Stimulated activated CD8-positive, alpha-beta memory T cell treated with anti-CD3 and anti-CD28 coated beads, Interleukin-12 subunit alpha, Interleukin-12 subunit beta, amount 100 ng/mL, for 1 hour (primary cell): ENCODE measurements around the gene MERTK.

Experiments used
- DNase-seq: peaks from one replicate; pipeline ENCODE4 v3.0.0-alpha.2; 2020; ENCODE audit warnings: low read depth

The MERTK gene

DNA sequence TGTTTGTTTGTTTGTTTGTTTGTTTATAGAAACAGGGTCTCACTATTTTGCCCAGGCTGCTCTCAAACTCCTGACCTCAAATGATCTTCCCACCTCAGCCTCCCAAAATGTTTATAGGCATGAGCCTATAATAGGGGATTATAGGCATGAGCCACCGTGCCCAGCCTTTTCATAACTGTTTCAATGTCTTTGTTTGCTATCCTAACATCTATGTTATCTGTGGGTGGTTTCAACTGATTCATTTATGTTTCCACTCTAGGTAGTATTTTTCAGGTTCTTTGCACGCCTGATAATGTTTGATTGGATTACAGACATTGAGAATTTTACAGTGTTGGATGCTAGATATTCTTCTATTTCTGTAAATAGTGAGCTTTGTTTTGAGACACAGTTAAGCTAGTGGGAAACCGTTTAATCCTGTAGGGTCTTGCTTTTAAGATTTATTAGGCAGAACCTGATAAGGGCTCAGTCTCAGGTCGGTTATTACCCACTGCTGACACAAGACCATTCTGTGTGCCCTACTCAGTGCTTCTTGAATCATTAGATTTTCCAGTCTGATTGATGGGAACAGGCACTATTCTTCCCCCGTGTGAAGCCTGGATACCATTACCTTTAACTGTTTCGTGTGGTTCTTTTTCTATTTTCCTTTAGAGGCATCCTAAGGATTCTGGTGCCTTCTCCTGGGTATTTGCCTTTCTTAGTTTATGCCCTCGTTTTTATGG lies 80.2 kb downstream of the MERTK start:
- no peak for DNase-seq

DNA sequence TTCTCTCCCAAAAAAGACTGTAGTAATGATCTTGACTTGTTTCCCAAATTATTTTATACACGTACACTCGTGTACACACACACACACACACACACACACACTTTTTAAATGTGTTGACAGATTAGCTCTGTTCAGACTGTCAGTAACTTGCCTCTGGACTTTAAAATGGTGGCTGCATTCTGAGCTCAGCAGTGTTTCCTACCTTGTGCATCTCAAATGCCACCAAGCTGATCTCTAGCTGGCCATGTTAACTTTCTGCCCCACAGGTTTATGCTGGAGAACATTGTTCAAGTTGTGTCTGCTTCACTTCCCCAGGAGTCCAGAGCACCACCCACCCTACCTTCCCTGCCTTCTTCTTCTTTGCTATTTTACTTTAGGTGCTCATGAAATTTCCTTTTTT lies 83.3 kb downstream of the MERTK start:
- DNase-seq: no peak

DNA sequence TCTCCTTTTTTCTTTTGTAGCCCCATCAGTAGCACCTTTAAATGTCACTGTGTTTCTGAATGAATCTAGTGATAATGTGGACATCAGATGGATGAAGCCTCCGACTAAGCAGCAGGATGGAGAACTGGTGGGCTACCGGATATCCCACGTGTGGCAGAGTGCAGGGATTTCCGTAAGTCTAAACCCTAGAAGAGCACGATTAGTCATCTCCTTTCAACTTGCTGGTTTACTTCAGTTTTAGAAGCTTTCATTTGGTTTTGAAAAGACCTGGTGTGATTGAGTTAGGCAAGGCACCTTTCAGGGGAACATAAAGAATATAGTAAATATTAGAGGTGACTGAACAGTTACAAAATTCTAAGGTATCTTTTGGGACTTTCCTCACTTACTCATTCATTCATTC lies 84.4 kb downstream of the MERTK start:
- DNase-seq: no peak

DNA sequence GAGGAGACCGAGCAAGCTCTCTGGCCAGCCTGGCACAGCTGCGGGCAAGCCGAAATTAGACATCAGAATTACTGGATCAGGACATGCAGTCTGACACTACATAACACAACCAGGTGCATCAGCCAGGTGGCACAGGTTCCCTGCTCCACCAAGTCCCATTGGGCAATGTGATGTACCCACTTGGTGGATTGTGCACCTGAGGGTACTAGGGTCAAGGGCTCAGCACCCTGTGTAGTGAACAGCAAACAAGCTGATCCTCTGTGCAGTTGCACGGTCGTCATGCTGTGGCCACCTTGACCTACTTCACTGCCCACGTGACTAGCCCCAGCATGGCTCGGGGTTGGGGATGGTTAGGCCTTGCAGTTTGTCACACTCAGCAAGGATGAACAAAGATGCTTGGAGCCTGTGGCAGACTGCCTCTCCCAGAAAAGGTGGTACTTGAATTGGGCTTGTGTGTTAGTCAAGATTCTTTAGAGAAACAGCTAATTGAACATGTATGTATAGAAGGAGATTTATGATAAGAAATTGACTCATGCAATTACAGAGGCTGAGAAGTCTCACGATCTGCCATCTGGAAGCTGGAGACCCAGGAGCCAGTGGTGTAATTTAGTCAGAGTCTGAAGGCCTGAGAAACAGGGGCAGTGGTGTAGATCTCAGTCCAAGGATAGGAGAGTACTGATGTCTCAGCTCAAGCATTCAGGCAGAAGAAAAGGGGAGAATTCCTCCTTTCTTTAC lies 85.2 kb downstream of the MERTK start:
- DNase-seq: no peak

DNA sequence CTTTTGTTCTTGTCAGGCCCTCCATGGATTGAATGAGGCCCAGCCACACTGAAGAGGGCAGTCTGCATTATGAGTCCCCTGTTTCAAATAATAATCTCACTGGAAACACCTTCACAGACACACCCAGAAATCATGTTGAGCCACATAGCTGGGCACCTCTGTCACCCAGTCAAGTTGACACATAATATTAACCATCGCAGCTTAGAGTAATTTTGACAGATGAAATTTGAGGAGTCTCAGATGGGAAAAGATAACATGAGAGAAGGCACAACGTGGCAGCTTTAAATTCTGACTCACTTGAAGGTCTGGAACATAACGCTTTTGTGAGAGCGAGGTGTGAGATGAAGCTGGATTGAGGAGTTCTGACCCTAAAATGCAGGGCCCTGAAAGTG lies 85.8 kb downstream of the MERTK start:
- no peak for DNase-seq

DNA sequence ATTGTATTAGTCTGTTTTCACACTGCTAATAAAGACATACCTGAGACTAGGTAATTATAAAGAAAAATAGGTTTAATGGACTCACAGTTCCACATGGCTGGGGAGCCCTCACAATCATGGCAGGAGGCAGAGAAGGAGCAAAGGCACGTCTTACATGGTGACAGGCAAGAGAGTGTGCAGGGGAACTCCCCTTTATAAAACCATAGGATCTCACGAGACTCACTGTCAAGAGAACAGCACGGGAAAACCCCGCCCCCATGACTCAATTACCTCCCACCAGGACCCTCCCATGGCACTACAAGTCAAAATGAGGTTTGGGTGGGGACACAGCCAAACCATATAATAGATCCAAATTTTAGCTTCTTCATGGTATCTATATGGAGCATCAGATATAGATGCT lies 87.1 kb downstream of the MERTK start:
- no peak for DNase-seq

DNA sequence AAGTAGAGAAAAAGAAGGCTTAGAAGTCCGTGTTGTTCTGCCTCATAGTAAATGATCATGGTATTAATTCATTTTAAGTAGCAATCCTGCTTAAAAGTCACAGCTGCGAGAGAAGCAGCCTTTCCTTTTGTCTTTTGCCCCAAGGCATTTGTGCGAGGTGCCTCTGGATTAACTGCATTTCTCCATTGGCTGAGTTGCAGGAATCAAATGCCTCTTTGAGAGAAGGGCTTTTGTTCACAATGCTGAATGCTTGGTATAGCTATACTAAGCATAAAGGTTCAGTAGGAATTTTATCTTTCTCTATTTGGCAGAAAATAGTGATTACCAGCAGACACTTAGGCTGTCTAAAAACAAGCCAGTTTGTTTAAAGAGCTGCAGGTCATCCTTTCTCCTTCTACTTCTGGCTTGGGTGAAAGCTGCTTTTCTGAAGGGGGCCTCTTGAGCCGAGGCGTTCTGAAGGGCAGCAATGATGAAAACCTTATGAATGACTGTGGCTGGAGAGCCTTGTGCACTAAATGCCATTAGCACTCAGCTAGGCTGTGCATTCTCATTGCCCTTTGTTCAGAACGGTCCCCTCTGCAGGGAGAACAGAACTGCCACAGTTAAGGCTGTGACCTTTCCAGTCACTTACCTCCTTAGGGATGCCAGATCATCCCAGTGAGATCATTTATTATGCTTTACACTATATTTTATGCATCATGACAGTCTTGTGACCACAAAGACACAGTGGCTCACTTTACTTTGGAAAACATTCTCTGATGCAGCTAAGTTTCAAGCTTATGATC lies 87.9 kb downstream of the MERTK start:
- no peak for DNase-seq

DNA sequence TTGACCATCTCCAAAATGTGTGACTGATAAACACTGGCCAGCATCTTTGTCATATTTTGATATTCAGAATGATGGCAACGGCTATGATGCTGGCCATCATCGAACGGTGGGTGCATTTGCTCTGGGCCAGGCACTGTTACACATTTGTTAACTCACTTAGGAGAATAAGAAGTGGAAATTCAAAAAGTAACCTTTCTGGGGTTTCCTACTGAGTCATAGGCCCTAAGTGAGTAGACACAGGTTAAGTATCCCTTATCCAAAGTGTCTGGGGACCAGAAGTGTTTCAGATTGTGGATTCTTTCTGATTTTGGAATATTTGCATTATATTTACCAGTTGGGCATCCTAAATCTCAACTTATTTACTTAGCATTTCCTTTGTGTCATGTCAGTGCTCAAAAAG lies 92.0 kb downstream of the MERTK start:
- DNase-seq: no peak

DNA sequence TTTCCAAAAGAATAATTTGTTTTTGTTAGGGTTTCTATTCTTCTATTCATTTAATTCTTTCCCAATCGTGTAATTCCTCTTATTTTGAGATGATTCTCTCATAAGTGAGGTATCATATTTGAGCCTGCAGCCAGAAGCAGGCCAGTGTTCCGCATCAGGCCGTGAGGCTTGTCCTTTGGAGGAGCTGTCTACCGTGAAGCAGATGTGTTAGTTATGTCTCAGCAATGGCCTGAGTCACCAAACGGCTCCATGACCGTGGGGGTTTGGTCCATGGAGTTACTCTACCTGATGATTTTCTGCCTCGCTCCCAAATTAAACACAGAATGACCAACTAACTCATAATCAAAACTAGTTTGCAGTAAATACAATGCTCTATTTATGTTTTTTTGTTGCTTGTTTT lies 92.4 kb downstream of the MERTK start:
- no peak for DNase-seq

DNA sequence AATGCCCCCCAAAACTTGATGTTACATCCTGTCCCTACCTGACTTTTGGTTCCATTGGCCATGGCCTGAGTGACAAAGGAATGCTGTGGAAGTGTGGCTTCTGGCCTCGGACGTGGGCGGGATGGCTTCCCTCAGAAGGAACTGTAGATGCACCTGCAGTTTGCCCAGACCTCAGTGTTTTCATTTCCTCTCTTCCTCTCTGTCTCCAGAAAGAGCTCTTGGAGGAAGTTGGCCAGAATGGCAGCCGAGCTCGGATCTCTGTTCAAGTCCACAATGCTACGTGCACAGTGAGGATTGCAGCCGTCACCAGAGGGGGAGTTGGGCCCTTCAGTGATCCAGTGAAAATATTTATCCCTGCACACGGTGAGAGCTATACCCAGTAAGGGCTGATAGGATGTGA lies 95.6 kb downstream of the MERTK start:
- no peak for DNase-seq

DNA sequence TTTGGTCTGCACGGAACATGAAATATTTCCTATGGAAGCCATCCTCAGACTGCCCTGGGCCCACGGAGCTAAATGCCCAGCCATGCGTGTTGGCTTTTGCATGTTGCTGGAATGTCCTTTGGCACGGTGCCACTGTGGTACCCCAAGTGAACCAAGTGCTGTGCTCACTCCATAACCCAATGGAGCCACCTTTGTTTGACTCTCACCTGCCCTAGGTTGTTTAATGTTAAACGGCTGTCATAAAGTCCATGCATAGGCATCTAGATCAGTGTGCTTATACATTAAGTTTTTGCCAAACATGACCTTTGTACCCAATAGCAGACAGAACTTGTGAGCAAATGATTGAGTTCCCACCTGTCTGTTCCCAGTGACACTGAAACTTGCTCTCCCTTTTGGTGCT lies 96.7 kb downstream of the MERTK start:
- DNase-seq: no peak

DNA sequence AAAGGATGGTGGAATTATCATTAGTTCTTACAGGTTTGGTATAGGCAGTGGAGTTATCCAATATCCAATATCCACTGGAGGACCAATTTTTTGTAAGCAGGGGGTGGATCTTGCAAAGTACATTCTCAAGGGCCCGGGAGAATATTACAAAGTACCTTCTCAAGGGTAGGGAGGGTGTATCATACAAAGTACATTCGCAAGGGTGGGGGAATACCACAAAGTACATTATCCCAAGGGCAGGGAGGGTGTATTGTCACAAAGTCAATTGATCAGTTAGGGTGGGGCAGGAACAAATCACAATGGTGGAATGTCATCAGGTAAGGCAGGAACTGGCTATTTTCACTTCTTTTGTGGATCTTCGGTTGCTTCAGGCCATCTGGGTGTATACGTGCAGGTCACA lies 101.4 kb downstream of the MERTK start:
- DNase-seq: no peak

DNA sequence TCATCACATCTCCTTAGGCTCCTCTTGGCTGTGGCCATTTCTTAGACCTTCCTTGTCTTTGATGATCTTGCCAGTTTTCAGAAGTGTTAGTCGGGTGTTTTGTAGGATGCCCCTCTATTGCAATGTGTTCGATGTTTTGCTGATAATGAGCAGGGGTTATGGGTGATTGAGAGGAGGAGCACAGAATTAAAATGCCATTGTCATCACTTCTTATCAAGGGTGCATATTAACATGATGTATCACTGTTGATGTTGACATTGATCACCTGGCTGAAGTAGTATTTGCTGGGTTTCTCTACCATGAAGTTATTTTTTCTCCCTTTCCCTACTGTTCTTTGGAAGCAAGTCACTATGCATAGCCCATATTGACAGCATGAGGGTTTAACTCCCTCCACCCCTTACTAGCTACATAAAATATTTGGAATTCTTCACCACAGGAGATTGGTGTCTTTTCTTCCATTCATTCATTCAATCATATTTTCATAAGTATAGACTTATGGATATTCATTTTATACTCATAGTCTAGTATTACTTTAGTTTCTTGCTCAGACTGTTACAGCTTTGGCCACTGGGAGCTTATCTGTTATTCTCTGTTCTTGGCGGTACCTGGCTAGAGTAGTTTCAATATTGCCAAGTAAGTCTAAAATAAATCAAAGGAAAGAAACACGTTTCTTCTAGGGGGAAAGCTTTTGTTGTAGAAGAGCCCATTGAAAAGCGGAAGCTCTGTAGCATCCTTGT lies 102.2 kb downstream of the MERTK start:
- DNase-seq: no peak

DNA sequence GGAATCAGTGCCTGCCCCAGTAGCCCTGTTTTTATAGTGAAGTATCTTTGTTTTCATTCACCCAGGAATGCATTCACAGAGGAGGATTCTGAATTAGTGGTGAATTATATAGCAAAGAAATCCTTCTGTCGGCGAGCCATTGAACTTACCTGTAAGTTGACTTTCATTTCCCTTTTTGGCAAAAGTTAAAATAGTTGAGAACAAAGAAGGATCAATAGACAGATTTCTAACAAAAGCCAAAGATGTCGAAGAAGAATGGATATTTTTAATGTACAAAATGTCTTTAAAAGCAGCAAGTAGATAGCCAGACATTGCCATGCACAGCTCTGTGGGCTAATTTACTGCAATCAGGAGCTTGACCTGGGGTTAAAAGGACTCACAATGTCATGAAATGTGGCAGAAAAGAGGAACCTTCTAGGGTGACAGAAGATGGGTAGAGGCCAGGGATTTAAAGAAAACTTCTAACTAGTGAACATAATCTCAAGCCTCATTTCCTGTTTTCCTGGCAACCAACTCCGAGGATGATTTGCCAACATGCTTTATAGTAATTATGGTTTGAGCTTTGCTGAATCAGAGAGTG lies 102.8 kb downstream of the MERTK start:
- no peak for DNase-seq

DNA sequence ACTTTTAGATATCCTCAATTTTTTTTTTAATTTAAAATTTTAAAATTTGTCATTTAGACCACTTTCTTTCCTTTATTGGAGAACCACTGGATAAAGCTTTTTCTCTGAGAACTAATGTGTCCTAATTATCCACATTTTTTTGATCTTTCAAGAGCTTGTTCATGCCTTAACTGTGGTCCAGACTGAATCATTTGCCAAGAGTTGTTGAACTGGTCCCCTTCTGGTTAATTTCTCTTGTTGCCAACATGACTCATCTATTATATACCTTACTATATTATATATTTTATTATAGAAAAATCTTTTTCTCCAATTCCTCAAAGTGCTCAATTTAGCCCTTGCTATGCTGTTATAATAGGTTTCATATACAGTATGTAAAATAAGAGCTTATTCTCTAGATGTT lies 103.5 kb downstream of the MERTK start:
- DNase-seq: no peak

DNA sequence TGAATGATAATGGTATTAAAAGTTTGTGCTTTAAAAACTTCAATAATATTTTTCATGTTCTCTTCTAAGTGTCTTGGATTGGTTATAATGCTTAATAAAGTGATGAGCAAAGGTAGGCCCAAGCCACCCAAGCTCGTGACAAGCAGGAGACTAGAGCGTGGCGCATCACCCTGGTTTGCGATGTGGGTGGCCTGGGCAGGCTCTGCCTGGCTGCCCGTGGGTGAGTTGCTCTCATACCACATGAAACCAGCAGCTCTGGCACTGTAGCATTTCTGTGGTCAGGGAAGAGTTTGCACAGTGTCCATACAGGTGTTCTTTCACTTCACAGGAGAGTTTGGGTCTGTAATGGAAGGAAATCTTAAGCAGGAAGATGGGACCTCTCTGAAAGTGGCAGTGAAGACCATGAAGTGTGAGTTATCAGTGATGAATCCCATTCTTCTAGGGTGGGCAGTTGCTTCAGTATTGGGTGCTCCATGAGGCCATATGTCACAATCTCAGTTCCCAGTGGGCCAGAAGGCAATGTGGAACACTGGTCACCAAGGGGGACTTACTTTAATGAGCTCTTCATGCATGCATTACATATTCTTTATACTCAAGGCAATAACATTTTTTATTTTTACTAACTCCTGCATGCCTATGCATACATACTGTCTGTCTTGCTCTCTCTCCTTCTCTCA lies 105.3 kb downstream of the MERTK start:
- no peak for DNase-seq

DNA sequence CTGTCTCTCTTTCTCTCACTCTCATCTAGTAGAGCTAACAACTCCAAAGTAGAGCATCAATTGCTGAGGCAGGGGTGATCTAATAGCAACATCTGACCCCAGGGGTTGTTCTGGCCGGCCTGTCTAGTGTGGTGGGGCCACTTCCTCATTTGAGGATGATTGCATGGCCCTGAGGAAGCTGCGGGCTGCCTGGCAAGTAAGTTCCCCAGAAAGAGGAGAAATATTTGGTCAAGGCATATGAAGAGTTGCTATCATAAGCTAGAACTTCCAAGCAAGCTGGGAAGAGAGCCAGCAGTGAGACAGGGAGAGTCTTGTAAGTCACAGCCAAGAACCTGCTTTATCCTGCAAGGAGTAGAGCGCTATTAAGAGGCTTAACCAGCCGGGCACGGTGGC lies 105.8 kb downstream of the MERTK start:
- no peak for DNase-seq

DNA sequence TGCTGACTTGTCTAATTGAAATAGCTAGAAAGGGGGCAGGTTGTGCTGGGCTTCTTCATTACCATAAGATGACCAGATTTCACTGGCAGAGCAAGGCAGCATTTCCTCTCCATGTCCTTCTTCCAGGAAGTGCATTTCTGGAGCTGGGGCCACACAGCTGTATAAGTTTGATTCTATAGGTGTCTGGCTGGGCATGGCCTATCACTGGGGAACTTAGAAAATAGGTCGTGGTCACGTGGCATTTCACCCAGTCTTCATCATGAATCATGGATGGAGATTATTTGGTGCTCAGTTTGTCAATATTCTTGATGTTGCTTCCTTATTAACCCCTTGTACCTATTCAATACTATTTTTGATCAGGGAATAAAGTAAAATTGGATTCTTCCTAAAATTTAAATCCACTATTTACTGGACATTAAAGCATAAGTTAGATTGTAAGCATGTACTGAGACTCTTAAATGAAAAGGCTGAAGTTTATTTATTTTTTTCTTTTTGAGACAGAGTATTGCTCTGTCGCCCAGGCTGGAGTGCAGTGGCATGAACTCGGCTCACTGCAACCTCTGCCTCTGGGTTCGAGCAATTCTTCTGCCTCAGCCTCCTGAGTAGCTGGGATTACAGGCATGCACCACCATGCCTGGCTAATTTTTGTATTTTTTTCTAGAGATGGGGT lies 107.1 kb downstream of the MERTK start:
- no peak for DNase-seq

DNA sequence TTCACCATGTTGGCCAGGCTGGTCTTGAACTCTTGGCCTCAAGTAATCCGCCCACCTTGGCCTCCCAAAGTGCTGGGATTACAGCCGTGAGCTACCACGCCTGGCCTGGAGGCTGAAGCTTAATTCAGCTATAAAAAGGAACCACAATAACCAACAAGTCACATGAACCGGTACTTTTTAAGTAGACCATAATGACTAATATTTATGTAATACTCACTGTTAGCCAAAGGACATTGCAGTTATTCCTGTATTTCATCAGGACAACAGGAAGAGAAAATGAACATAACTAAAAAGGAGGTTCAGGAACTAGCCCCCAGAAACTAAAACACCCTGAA lies 107.6 kb downstream of the MERTK start:
- DNase-seq: no peak

DNA sequence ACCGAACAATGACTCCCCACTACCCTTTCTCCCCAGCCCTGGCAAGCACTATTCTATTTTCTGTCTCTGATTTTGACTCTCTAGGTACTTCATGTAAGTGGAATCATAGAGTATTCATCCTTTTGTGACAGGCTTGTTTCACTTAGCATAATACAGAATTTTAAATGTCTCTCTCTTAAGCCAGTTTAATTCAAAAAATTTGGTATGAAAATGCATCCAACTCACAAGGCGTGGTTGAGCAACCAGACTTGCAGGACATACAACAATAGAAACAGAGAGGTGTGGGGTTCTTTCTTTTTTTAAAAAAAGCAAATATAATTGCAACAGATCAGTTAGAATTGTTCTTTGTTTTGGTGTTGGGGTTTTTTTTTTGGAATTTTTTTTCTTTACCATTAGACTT lies 109.1 kb downstream of the MERTK start:
- no peak for DNase-seq

DNA sequence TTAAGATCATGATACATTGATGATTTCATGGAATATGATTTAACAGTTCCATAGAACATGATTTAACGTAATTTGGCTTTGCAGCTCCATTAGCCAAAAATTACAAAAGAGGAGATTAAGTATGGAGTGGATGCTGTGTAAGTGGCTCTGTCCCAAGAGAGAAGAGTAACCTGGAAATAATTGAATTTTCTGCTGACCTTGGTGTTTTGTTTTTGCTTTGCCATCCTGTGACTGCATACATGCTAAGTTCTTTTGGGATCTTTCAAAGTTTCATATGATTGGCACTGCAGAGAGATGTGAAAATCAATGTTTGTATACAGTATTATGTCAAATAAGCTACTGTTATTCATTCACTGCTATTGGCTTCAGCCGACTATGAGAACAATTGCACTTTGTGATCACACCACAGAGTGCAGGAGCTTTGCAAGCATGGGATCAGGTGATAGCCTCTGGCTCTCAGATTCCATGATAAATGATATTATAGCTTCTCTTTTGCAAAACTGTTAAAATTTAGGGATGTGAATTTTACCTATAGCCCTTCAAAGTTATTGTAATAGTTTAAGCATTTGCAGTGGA lies 110.6 kb downstream of the MERTK start:
- DNase-seq: no peak
